Putamen (tissue), 1 donor: ENCODE measurements around the gene COL5A1.

Experiments
- DNase-seq: peaks from one replicate; pipeline ENCODE4 v3.0.0-alpha.2; 2016; ENCODE audit warnings: low spot score

The COL5A1 gene

GRCh38 chr9:134818591-134818990 is 177.0 kb downstream of the COL5A1 start:
- DNase-seq: no peak

GRCh38 chr9:134820901-134821300 is 179.3 kb downstream of the COL5A1 start:
- DNase-seq: no peak

- no peak for DNase-seq
These were observed 180.9 kb downstream of the COL5A1 start for GRCh38 chr9:134822541-134822940.

GRCh38 chr9:134823623-134824022 is 182.0 kb downstream of the COL5A1 start:
- DNase-seq: no peak

- DNase-seq: no peak
These were observed 183.0 kb downstream of the COL5A1 start for GRCh38 chr9:134824583-134824982.

DNA sequence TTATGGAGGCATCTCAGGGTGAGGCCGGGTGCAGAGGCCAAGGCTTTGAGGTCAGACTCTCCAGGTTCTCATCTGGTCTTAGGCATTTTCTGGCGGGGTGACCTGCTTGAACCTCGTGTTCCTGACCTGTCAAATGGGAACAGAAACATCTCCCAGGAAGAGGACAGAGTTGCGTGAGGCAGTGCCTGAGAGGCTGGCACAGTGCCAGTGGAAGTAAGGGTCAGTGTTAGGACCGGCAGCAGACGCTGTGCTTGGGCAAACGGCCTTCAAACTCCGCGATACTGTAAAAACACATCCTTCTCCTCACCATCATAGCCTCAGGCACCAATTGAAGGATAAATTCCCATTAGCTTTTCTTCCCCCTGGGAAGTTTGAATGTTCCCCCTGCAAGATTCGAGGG is 183.4 kb downstream of the COL5A1 start:
- DNase-seq: no peak

GRCh38 chr9:134826336-134827285 is 185.0 kb downstream of the COL5A1 start:
- no peak for DNase-seq

DNA sequence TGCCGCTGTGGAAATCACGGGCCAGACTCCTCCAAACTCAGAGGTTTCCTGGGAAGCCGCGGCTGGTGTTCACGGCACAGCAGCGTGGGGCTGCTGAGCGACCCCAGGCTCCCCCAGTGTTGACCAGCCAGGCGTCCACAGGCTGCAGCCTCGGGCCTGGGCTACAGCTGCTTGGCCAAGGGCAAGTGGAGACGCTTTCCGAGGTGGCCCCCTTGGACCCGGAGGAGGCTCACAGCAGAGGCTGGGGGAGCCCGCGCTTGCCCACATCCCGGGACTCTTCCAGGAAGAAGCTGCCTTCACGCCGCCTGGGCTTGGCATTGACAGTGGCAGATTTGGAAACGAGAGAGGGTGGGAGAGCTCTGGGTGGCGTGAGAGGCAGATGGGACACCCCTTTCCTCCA is 186.0 kb downstream of the COL5A1 start:
- DNase-seq: no peak

- no peak for DNase-seq
These were observed 186.4 kb downstream of the COL5A1 start for GRCh38 chr9:134827993-134828392.

DNA sequence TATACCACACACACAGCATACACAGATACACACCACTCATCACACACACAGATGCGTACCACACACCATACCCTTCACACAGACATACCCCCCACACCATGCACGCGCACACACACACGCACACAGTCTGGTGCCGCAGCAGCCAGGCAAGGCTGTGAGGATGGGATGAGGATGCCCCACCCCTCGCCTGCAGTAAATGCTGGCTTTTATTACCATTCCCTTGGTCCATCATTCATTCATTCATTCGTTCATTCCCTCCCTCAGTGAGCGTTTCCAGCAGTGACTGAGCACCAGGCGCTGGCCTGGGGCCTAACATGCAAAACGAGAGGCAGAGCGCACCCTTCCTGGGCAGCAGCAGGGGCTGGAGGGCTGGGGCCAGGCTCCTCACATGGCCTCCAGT is 187.3 kb downstream of the COL5A1 start:
- DNase-seq: no peak

- no peak for DNase-seq
These were observed 187.8 kb downstream of the COL5A1 start for GRCh38 chr9:134829356-134829937.

DNA sequence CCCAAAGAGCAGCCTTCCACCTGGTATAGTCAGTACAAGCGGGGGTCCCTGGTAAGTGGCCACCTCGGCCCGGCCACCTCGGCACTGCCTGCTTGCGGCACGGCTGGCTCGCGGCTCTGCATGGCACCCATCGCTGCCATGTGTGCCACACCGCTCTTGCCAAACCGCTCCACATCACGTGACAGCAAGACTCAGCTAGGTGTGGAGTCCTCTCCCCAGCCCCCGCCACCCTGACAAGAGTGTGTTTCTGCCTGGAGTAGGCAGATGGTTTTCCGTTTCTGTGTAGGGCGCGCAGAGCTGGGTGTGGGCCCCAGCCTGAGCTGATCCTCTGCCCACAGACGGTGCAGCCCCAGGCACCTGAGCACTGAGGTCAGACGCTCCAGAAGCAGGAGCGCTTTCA is 188.5 kb downstream of the COL5A1 start:
- no peak for DNase-seq

DNA sequence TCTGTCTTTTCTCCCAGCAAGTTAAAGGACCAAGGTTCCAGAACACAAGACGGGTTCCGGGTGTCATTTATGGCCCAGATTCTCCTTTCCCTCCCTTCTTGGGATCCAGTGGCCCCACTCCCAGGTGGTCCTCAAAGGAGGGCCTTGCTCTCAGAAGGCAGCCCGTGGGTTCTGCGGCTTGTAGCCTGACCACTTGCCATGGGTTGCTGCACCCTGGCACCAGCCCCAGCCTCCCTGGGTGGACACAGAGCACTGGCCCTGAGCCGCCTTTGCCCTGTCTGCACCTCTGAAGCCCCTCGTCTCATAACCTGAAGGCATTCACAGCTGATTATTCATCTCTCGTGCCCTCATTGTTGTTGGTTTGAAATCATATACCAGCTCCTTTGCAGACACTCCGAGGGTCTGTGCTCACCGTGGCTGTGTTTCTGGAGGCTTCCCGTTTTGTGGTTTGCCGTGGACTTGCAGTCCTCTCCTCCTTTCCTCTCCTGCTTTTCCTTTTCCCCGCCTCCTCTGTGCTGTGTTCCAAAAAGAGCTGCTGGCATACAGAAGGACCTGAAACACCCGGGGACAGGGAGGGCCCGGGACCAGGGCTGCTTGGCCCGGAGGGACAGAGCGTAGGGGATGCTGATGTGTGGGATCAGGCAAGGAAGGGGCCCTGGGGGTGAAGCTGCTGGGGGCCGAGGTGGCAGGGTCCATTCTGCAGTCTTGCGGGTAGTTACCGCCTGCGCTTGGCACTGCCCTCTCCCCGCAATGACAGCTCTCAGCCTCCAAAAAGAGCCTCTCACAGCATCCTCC is 189.5 kb downstream of the COL5A1 start:
- no peak for DNase-seq

DNA sequence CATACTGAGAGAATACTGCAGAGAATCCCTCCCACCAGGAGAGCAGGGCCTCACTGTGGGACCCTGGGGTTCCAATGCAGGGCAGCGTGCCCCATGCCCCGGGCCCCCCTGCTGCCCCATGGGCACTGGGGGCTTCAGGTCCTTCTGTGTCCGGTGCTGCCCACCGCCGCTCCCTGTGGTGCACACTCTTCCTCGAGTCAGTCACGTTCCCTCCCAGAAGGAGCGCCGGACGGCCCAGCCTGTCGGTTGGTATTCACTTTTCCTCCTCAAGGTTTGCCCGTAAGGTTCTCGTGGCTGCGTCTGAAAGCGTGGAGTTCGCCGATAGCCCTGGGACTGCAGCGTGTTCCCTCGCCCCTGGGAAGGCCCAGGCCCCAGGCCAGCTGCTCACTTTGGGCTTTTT is 190.9 kb downstream of the COL5A1 start:
- no peak for DNase-seq

- DNase-seq: no peak
These were observed 191.8 kb downstream of the COL5A1 start for GRCh38 chr9:134833294-134833880.

- no peak for DNase-seq
These were observed 192.8 kb downstream of the COL5A1 start for GRCh38 chr9:134834217-134834956.

DNA sequence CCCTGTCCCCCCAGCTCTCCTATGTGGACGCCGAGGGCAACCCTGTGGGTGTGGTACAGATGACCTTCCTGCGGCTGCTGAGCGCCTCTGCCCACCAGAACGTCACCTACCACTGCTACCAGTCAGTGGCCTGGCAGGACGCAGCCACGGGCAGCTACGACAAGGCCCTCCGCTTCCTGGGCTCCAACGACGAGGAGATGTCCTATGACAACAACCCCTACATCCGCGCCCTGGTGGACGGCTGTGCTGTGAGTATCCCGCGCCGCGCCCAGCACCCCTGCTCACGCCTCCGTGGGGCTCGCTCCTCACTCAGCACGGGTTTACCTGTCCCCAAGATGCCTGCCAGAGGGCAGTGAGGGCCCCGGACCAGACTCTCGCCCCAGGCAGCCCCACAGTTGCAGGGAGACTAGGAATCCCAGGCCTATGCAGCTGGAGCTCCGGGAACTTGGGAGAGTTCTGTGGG is 193.4 kb downstream of the COL5A1 start:
- DNase-seq: no peak

DNA sequence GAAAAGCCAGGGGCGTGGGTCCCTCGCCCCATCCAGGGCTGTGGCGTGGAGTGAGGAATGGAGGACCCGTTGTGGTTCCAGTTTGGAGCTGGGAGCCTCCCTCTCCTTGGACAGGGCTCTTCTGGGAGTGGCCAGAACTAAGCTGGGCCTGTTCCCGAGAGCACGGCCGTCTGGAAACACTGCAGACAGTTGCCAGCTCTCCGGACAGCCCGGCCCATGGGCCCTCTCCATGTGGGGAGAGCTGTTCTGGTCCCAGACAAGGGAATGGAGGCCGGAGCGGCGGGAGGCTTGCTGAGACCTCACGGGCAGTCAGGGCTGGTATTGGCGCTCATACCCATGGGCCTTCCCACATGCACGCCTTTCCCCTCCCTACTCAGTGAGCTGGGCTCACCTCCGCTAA is 193.8 kb downstream of the COL5A1 start:
- no peak for DNase-seq

DNA sequence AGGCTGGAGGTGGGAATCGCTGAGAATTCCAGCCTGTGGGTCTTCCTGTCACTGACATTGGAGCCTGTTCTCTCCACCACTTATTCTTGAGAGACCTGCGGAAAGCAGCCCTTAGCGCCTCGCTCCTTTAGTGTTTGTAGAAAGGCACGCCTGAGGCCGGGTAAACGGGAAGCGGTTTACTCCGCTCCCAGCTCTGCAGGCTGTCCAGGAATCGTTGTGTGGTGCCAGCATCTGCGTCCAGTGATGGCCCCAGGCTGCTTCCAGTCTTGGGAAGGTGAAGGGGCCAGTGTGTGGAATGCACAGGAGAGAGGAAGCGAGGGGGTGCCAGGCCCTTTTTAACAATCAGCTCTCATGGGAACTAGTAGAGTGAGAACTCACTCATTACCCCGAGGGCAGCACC is 194.4 kb downstream of the COL5A1 start:
- DNase-seq: no peak

DNA sequence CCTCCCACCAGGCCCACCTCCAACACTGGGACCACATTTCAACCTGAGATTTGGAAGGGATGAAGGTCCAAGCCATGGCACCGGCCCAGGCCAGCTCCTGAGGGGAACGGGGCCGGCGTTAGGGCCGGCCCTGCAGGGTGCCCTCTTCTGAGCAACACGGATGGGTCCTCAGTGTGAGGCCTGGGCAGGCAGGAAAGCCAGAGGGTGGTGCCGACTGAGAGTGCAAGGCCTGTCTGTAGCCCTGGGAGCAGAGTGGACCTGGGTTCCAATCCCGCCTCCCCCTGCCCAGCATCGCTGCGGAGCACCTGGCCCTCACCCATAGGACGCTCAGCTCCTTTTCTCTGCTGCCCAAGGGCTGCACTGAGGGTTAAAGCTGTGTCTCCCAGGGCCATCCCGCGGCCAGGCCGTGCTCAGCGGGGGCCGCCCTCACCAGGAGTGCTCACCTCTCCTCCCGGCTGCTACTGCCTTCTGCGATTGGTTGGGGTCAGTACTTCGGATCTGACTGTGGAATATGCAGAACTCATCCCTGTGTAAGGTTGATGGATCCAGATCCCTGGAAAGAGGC is 194.9 kb downstream of the COL5A1 start:
- DNase-seq: no peak

DNA sequence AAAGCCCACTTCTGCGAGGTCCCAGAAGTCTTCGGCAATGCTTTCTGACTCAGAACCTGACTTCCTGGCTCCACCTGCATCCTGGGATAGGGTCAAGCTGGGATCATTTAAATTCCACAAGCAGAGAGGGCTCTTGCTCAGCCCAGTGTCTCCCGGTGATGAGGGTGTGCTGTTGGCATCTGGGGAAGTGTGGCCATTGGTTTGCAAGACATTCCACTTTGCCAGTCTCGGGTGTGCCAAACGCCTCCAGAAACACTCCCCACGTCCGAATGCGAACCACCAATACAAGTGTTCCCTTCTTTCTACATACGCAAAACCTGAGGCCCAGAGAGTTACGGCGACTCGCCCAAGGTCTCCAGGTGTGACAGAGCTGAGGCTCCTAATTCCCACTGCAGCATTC is 195.9 kb downstream of the COL5A1 start:
- no peak for DNase-seq
